DOHH2 (cell line): ENCODE measurements around the gene PPP1R3G.

ENCODE experiments used
- H3F3A ChIP-seq: fragments of 200-600 bp; sonication (generic), shearing (Covaris generic); 2 replicates; pipeline ENCODE4 v1.6.0; 2016; ENCODE audit warnings: antibody characterized with exemption, mild to moderate bottlenecking; ENCODE audit not compliant: control insufficient read depth, insufficient read depth
- H3K27ac ChIP-seq: fragments of 200-600 bp; sonication (generic); 2 replicates; pipeline ENCODE4 v1.5.1; 2014; ENCODE audit warnings: low read depth, mild to moderate bottlenecking, low read length, moderate library complexity
- H3K27me3 ChIP-seq: fragments of 200-600 bp; sonication (generic); 2 replicates; pipeline ENCODE4 v1.6.1; 2014; ENCODE audit warnings: mild to moderate bottlenecking, low read length, mixed read lengths; ENCODE audit not compliant: control insufficient read depth
- H3K36me3 ChIP-seq: fragments of 200-600 bp; sonication (generic); 2 replicates; pipeline ENCODE4 v1.6.1; 2014; ENCODE audit warnings: mild to moderate bottlenecking, low read length, moderate library complexity, mixed read lengths; ENCODE audit not compliant: control insufficient read depth
- H3K4me1 ChIP-seq: fragments of 200-600 bp; sonication (generic); 2 replicates; pipeline ENCODE4 v1.6.1; 2014; ENCODE audit warnings: mild to moderate bottlenecking, low read length, mixed read lengths; ENCODE audit not compliant: control insufficient read depth
- H3K4me2 ChIP-seq: fragments of 200-600 bp; sonication (generic); 2 replicates; pipeline ENCODE4 v1.6.0; 2014; ENCODE audit warnings: mild to moderate bottlenecking, low read length, moderate library complexity
- H3K4me3 ChIP-seq: fragments of 200-600 bp; sonication (generic); 2 replicates; pipeline ENCODE4 v1.5.1; 2014; ENCODE audit warnings: mild to moderate bottlenecking, low read length, mixed read lengths
- H3K79me2 ChIP-seq: fragments of 200-600 bp; sonication (generic); 2 replicates; pipeline ENCODE4 v1.6.1; 2014; ENCODE audit warnings: mild to moderate bottlenecking, low read length, mixed read lengths; ENCODE audit not compliant: control insufficient read depth
- H3K9me2 ChIP-seq: fragments of 200-600 bp; sonication (generic); replicated peaks from 2 replicates; pipeline ENCODE4 v1.6.1; 2014; ENCODE audit warnings: mild to moderate bottlenecking, low read length, mixed read lengths; ENCODE audit not compliant: control insufficient read depth
- H3K9me3 ChIP-seq: fragments of 200-600 bp; sonication (generic); 2 replicates; pipeline ENCODE4 v1.6.1; 2014; ENCODE audit warnings: antibody characterized with exemption, low read length, mixed read lengths; ENCODE audit not compliant: control insufficient read depth, insufficient read depth
- H4K20me1 ChIP-seq: fragments of 200-600 bp; sonication (generic); 2 replicates; pipeline ENCODE4 v1.6.0; 2014; ENCODE audit warnings: low read depth, mild to moderate bottlenecking, antibody characterized with exemption, low read length, moderate library complexity; ENCODE audit not compliant: control insufficient read depth, insufficient read depth
- CTCF ChIP-seq: fragments of 200-600 bp; sonication (generic); IDR thresholded peaks from one replicate; pipeline ENCODE4 v1.5.1; 2014; ENCODE audit warnings: antibody characterized with exemption, mild to moderate bottlenecking, low read depth, low read length; ENCODE audit not compliant: poor library complexity, severe bottlenecking
- EZH2phosphoT487 ChIP-seq: fragments of 200-600 bp; sonication (generic); IDR thresholded peaks from 2 replicates; pipeline ENCODE4 v1.6.1; 2017; ENCODE audit warnings: borderline replicate concordance, mild to moderate bottlenecking, antibody characterized with exemption, low read length, moderate library complexity, mixed read lengths

PPP1R3G gene

GRCh38 chr6:5127106-5127687 is 42.1 kb downstream of the PPP1R3G start:
- no peak overlapping the region for H3K4me3 ChIP-seq
- H3K79me2 ChIP-seq = no peaks in the 10 kb centered on the region
- TF ChIP-seq CTCF = no peak
- no peak for TF ChIP-seq EZH2phosphoT487
- no peaks in the 10 kb centered on the region for H3K36me3 ChIP-seq
- H3K4me2 ChIP-seq = no peak overlapping the region
- H3K27ac ChIP-seq = no peak overlapping the region
- no peaks in the 10 kb centered on the region for H4K20me1 ChIP-seq
- no peaks in the 10 kb centered on the region for H3K27me3 ChIP-seq
- H3K9me2 ChIP-seq = no peaks in the 10 kb centered on the region
- no peaks in the 10 kb centered on the region for H3K9me3 ChIP-seq
- H3F3A ChIP-seq = no peaks in the 10 kb centered on the region; the same call in 1 of the 2 replicates
- peaks cover 19% of the 10 kb centered on the region for H3K4me1 ChIP-seq

GRCh38 chr6:5128351-5128750 is 43.2 kb downstream of the PPP1R3G start:
- no peak overlapping the region for H3K27ac ChIP-seq
- H3K9me3 ChIP-seq = no peaks in the 10 kb centered on the region
- H3K4me1 ChIP-seq = peaks cover 30% of the 10 kb centered on the region
- no peak for TF ChIP-seq EZH2phosphoT487
- no peak for TF ChIP-seq CTCF
- H4K20me1 ChIP-seq = no peaks in the 10 kb centered on the region
- peaks cover 2% of the 10 kb centered on the region; the same call in 1 of the 2 replicates for H3F3A ChIP-seq
- no peaks in the 10 kb centered on the region for H3K79me2 ChIP-seq
- no peaks in the 10 kb centered on the region for H3K27me3 ChIP-seq
- H3K9me2 ChIP-seq = no peaks in the 10 kb centered on the region
- H3K36me3 ChIP-seq = no peaks in the 10 kb centered on the region
- H3K4me3 ChIP-seq = peak overlapping the region; percentile 16; the same call in 1 of the 2 replicates
- H3K4me2 ChIP-seq = peak overlapping the region; percentile 48

- Histone ChIP-seq H3K27ac (no peak overlapping the region), H3K9me2 (no peaks in the 10 kb centered on the region), H4K20me1 (no peaks in the 10 kb centered on the region), H3K4me3 (no peak overlapping the region), H3K4me1 (peaks cover 34% of the 10 kb centered on the region), H3K79me2 (no peaks in the 10 kb centered on the region), H3K36me3 (no peaks in the 10 kb centered on the region), H3K4me2 (no peak overlapping the region), H3K9me3 (no peaks in the 10 kb centered on the region), H3K27me3 (no peaks in the 10 kb centered on the region), H3F3A (peaks cover 2% of the 10 kb centered on the region; the same call in 1 of the 2 replicates)
- TF ChIP-seq EZH2phosphoT487 = no peak
- TF ChIP-seq CTCF = no peak
Observed at GRCh38 chr6:5130135-5130866, 45.2 kb downstream of the PPP1R3G start.
